Measurements from ENCODE around the gene SIRT2.

Gene SIRT2

GRCh38 chr19:38899447-38900201, at the start of gene SIRT2, which contains the start of gene NFKBIB (continued):
- TF ChIP-seq ZNF211 (tag by site-specific recombination; IDR thresholded peaks at IDR 0.05; ENCODE audit: low read depth) = no peak
- TF ChIP-seq ZBTB8A (tag by site-specific recombination; IDR thresholded peaks at IDR 0.05) = peak; percentile 100
- TF ChIP-seq HOXC10 (CRISPR knock-in tag; IDR thresholded peaks at IDR 0.05) = no peak; the same call in 1 of the 2 replicates
- no peak for TF ChIP-seq ZNF654 (tag by site-specific recombination; IDR thresholded peaks at IDR 0.05; ENCODE audit: low read depth)
- TF ChIP-seq TCF7L2 (IDR thresholded peaks at IDR 0.05; ENCODE audit: borderline replicate concordance, low read depth, low read length) = no peak
- TF ChIP-seq EGR2 (tag by site-specific recombination; IDR thresholded peaks at IDR 0.05; ENCODE audit: low read depth) = peak; percentile 77
- TF ChIP-seq ZNF488 (tag by site-specific recombination; IDR thresholded peaks at IDR 0.05) = no peak
- peak; percentile 99 for TF ChIP-seq ZNF629 (tag by site-specific recombination; IDR thresholded peaks at IDR 0.05)
- TF ChIP-seq YY2 (tag by site-specific recombination; IDR thresholded peaks at IDR 0.05) = peak; percentile 96
- TF ChIP-seq ZNF664 (tag by site-specific recombination; IDR thresholded peaks at IDR 0.05) = no peak
- TF ChIP-seq ZNF660 (tag by site-specific recombination; IDR thresholded peaks at IDR 0.05) = peak; percentile 82
- no peak for TF ChIP-seq ZNF544 (tag by site-specific recombination; IDR thresholded peaks at IDR 0.05)
- TF ChIP-seq, protein P1, sequence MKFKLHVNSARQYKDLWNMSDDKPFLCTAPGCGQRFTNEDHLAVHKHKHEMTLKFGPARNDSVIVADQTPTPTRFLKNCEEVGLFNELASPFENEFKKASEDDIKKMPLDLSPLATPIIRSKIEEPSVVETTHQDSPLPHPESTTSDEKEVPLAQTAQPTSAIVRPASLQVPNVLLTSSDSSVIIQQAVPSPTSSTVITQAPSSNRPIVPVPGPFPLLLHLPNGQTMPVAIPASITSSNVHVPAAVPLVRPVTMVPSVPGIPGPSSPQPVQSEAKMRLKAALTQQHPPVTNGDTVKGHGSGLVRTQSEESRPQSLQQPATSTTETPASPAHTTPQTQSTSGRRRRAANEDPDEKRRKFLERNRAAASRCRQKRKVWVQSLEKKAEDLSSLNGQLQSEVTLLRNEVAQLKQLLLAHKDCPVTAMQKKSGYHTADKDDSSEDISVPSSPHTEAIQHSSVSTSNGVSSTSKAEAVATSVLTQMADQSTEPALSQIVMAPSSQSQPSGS (tag by site-specific recombination; IDR thresholded peaks at IDR 0.05; ENCODE audit: low read depth) = 0 out of 2 replicates have a peak, but pooled peaks have one; percentile 83
- TF ChIP-seq ZBTB11 (tag by site-specific recombination; conservative IDR thresholded peaks at IDR 0.05; ENCODE audit: low read depth) = peak; percentile 88
- TF ChIP-seq, protein P2, sequence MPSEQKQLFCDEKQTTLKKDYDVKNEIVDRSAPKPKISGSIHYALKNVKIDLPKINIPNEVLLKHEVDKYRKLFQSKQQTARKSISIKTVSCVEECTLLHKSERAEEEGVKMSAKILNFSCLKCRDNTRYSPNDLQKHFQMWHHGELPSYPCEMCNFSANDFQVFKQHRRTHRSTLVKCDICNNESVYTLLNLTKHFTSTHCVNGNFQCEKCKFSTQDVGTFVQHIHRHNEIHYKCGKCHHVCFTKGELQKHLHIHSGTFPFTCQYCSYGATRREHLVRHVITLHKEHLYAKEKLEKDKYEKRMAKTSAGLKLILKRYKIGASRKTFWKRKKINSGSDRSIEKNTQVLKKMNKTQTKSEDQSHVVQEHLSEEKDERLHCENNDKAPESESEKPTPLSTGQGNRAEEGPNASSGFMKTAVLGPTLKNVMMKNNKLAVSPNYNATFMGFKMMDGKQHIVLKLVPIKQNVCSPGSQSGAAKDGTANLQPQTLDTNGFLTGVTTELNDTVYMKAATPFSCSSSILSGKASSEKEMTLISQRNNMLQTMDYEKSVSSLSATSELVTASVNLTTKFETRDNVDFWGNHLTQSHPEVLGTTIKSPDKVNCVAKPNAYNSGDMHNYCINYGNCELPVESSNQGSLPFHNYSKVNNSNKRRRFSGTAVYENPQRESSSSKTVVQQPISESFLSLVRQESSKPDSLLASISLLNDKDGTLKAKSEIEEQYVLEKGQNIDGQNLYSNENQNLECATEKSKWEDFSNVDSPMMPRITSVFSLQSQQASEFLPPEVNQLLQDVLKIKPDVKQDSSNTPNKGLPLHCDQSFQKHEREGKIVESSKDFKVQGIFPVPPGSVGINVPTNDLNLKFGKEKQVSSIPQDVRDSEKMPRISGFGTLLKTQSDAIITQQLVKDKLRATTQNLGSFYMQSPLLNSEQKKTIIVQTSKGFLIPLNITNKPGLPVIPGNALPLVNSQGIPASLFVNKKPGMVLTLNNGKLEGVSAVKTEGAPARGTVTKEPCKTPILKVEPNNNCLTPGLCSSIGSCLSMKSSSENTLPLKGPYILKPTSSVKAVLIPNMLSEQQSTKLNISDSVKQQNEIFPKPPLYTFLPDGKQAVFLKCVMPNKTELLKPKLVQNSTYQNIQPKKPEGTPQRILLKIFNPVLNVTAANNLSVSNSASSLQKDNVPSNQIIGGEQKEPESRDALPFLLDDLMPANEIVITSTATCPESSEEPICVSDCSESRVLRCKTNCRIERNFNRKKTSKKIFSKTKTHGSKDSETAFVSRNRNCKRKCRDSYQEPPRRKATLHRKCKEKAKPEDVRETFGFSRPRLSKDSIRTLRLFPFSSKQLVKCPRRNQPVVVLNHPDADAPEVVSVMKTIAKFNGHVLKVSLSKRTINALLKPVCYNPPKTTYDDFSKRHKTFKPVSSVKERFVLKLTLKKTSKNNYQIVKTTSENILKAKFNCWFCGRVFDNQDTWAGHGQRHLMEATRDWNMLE (tag by site-specific recombination; conservative IDR thresholded peaks at IDR 0.05; ENCODE audit: low read depth) = peak; percentile 63
- TF ChIP-seq ZNF280D (tag by site-specific recombination; IDR thresholded peaks at IDR 0.05) = peak; percentile 51; the same call in 1 of the 2 replicates
- no peak for TF ChIP-seq GFI1B (tag by site-specific recombination; IDR thresholded peaks at IDR 0.05)
- peak; percentile 99 for TF ChIP-seq KLF8 (tag by site-specific recombination; IDR thresholded peaks at IDR 0.05)
- no peak for TF ChIP-seq ZNF645 (tag by site-specific recombination; IDR thresholded peaks at IDR 0.05)
- TF ChIP-seq ZNF473 (tag by site-specific recombination; IDR thresholded peaks at IDR 0.05) = no peak
- no peak for TF ChIP-seq ZNF266 (tag by site-specific recombination; IDR thresholded peaks at IDR 0.05; ENCODE audit: low read depth)
- TF ChIP-seq SCRT2 (tag by site-specific recombination; IDR thresholded peaks at IDR 0.05) = peak; percentile 100
